PC-9 (cell line): ENCODE measurements around the gene ADIG.

Experiments
- CTCF ChIP-seq: fragments of 200-600 bp; sonication (generic); conservative IDR thresholded peaks from 2 replicates; pipeline ENCODE4 v1.6.1; 2017; ENCODE audit warnings: mixed run types, antibody characterized with exemption, mild to moderate bottlenecking, moderate library complexity
- EZH2 ChIP-seq: fragments of 200-600 bp; sonication (generic); IDR thresholded peaks from 2 replicates; pipeline ENCODE4 v1.8.0; 2017; ENCODE audit warnings: antibody characterized with exemption, low read depth

GRCh38 chr20:38548356-38549083, 32.5 kb upstream of the ADIG start:
- TF ChIP-seq CTCF = no peak
- no peak for TF ChIP-seq EZH2
